Neural progenitor cell (in vitro differentiated cells): Measurements from ENCODE around the gene RHOF. TPM values are rescaled to one million over a fixed set of nuclear protein-coding genes. Genes with fewer than 3 reads are reported as not detected.

Experiments
- DNase-seq: peaks from one replicate; pipeline ENCODE4 v3.0.0-alpha.2; 2016; ENCODE audit warnings: low spot score
- H2AFZ ChIP-seq: fragments of 200-600 bp; sonication (generic); replicated peaks from 2 replicates; pipeline ENCODE4 v1.6.1; 2016; ENCODE audit warnings: antibody characterized with exemption
- H3F3A ChIP-seq: fragments of 200-600 bp; sonication (generic); 2 replicates; pipeline ENCODE4 v1.6.1; 2016; ENCODE audit warnings: antibody characterized with exemption, low read depth
- H3K27ac ChIP-seq: fragments of 200-600 bp; sonication (generic); 2 replicates; pipeline ENCODE4 v1.5.1; 2016; ENCODE audit warnings: mild to moderate bottlenecking
- H3K27me3 ChIP-seq: fragments of 200-600 bp; sonication (generic); 2 replicates; pipeline ENCODE4 v1.6.1; 2016; ENCODE audit warnings: mild to moderate bottlenecking, moderate library complexity
- H3K36me3 ChIP-seq: fragments of 200-600 bp; sonication (generic); 2 replicates; pipeline ENCODE4 v1.5.1; 2016
- H3K4me1 ChIP-seq: fragments of 200-600 bp; sonication (generic); 2 replicates; pipeline ENCODE4 v1.6.1; 2016; ENCODE audit warnings: mixed run types
- H3K4me2 ChIP-seq: fragments of 200-600 bp; sonication (generic); 2 replicates; pipeline ENCODE4 v1.6.1; 2016
- H3K4me3 ChIP-seq: fragments of 200-600 bp; sonication (generic); 2 replicates; pipeline ENCODE4 v1.5.1; 2016
- H3K79me2 ChIP-seq: fragments of 200-600 bp; sonication (generic); 2 replicates; pipeline ENCODE4 v1.6.1; 2016; ENCODE audit warnings: low read depth
- H3K9ac ChIP-seq: fragments of 200-600 bp; sonication (generic); 2 replicates; pipeline ENCODE4 v1.6.1; 2016
- H3K9me3 ChIP-seq: fragments of 200-600 bp; sonication (generic); 2 replicates; pipeline ENCODE4 v1.5.1; 2016; ENCODE audit warnings: low read depth
- H4K20me1 ChIP-seq: fragments of 200-600 bp; sonication (generic); 2 replicates; pipeline ENCODE4 v1.6.1; 2016; ENCODE audit warnings: low read depth
- H3K27ac Mint-ChIP-seq: 3 replicates; pipeline ENCODE4 v1.8.0; 2021; ENCODE audit warnings: mixed read lengths
- H3K27me3 Mint-ChIP-seq: 2 replicates; pipeline ENCODE4 v1.8.0; 2022; ENCODE audit warnings: low read depth, mild to moderate bottlenecking, inconsistent platforms, moderate library complexity, mixed read lengths; ENCODE audit not compliant: insufficient read depth
- H3K36me3 Mint-ChIP-seq: 3 replicates; pipeline ENCODE4 v1.8.0; 2021; ENCODE audit warnings: mixed read lengths
- H3K4me1 Mint-ChIP-seq: 3 replicates; pipeline ENCODE4 v1.8.0; 2021; ENCODE audit warnings: mixed read lengths
- H3K4me3 Mint-ChIP-seq: 3 replicates; pipeline ENCODE4 v1.8.0; 2021; ENCODE audit warnings: mild to moderate bottlenecking, moderate library complexity, mixed read lengths
- H3K9me3 Mint-ChIP-seq: 3 replicates; pipeline ENCODE4 v1.8.0; 2020; ENCODE audit warnings: mixed read lengths
- CTCF ChIP-seq: fragments of 200-600 bp; sonication (generic); IDR thresholded peaks from 2 replicates; pipeline ENCODE4 v1.5.1; 2017; ENCODE audit warnings: antibody characterized with exemption, mild to moderate bottlenecking
- EZH2 ChIP-seq: fragments of 200-600 bp; sonication (generic); IDR thresholded peaks from 2 replicates; pipeline ENCODE4 v1.6.1; 2017; ENCODE audit warnings: antibody characterized with exemption, mild to moderate bottlenecking, moderate library complexity
- EZH2phosphoT487 ChIP-seq: fragments of 200-600 bp; sonication (generic); IDR thresholded peaks from 2 replicates; pipeline ENCODE4 v1.6.1; 2017; ENCODE audit warnings: antibody characterized with exemption
- total RNA-seq: library from RNA; depleted of rRNA; stranded (reverse); fragments of >200 nt; gene quantifications from 2 replicates; pipeline ENCODE4 v1.2.3, GENCODE V29; 2015; ENCODE audit warnings: low replicate concordance

RHOF gene
- total RNA-seq, 1 donor from 2014 or later, result 20.1 TPM

- H3K4me3 ChIP-seq, result peak overlapping the region; percentile 84
- peak; percentile 50 for DNase-seq
- Mint-ChIP-seq H3K36me3 (peaks cover 17% of the 10 kb centered on the region), H3K27ac (peak overlapping the region; percentile 98), H3K9me3 (no peaks in the 10 kb centered on the region), H3K27me3 (peaks cover 8% of the 10 kb centered on the region), H3K4me1 (peaks cover 25% of the 10 kb centered on the region), H3K4me3 (peak overlapping the region; percentile 97)
- no peak overlapping the region for H3K27ac ChIP-seq
- H3K9me3 ChIP-seq, result no peaks in the 10 kb centered on the region
- no peak for TF ChIP-seq CTCF
- no peak for TF ChIP-seq EZH2phosphoT487
- no peak for TF ChIP-seq EZH2
- H3K36me3 ChIP-seq, result no peaks in the 10 kb centered on the region
- H3K79me2 ChIP-seq, result peaks cover 90% of the 10 kb centered on the region
- peaks cover 43% of the 10 kb centered on the region for H4K20me1 ChIP-seq
- no peaks in the 10 kb centered on the region for H3K27me3 ChIP-seq
- H3F3A ChIP-seq, result peaks cover 43% of the 10 kb centered on the region
- peaks cover 16% of the 10 kb centered on the region for H3K4me1 ChIP-seq
- H3K9ac ChIP-seq, result peak overlapping the region; percentile 8
- H2AFZ ChIP-seq, result no peak overlapping the region
- H3K4me2 ChIP-seq, result peak overlapping the region; percentile 98
These were observed 11.1 kb upstream of the RHOF start for GRCh38 chr12:121804417-121805111.

GRCh38 chr12:121803861-121804416, 10.5 kb upstream of the RHOF start, which contains the start of gene SETD1B:
SETD1B (plus strand) TSS chr12:121804009; CDS start chr12:121804738, 729 bp downstream.
- Mint-ChIP-seq H3K4me1 (peaks cover 29% of the 10 kb centered on the region), H3K4me3 (peak within 1 kb of the TSS; percentile 97), H3K27ac (peak within 1 kb of the TSS; percentile 100), H3K27me3 (peaks cover 12% of the 10 kb centered on the region), H3K9me3 (no peaks in the 10 kb centered on the region), H3K36me3 (peaks cover 14% of the 10 kb centered on the region)
- DNase-seq, result peak; percentile 72
- peaks cover 89% of the 10 kb centered on the region for H3K79me2 ChIP-seq
- no peaks in the 10 kb centered on the region for H3K27me3 ChIP-seq
- H3K36me3 ChIP-seq, result no peaks in the 10 kb centered on the region
- H3K4me3 ChIP-seq, result peak within 1 kb of the TSS; percentile 84
- H3K4me2 ChIP-seq, result peak within 1 kb of the TSS; percentile 99
- H3K4me1 ChIP-seq, result peaks cover 21% of the 10 kb centered on the region
- no peaks in the 10 kb centered on the region for H3K9me3 ChIP-seq
- peaks cover 49% of the 10 kb centered on the region for H3F3A ChIP-seq
- no peak within 1 kb of the TSS for H2AFZ ChIP-seq
- peak within 1 kb of the TSS; percentile 96 for H3K27ac ChIP-seq
- TF ChIP-seq EZH2phosphoT487, result no peak
- TF ChIP-seq EZH2, result no peak
- TF ChIP-seq CTCF, result no peak
- peak within 1 kb of the TSS; percentile 47 for H3K9ac ChIP-seq
- H4K20me1 ChIP-seq, result peaks cover 45% of the 10 kb centered on the region

- Histone ChIP-seq H3K9ac (peak overlapping the region; percentile 84), H3K4me3 (peak overlapping the region; percentile 84), H3K36me3 (no peaks in the 10 kb centered on the region), H3F3A (peaks cover 57% of the 10 kb centered on the region), H3K9me3 (no peaks in the 10 kb centered on the region), H3K4me2 (peak overlapping the region; percentile 99), H3K4me1 (peaks cover 29% of the 10 kb centered on the region), H2AFZ (no peak overlapping the region), H3K27me3 (no peaks in the 10 kb centered on the region), H3K79me2 (peaks cover 89% of the 10 kb centered on the region), H4K20me1 (peaks cover 54% of the 10 kb centered on the region), H3K27ac (peak overlapping the region; percentile 96)
- Mint-ChIP-seq H3K27ac (peak overlapping the region; percentile 100), H3K4me3 (peak overlapping the region; percentile 92), H3K4me1 (peaks cover 38% of the 10 kb centered on the region), H3K27me3 (peaks cover 15% of the 10 kb centered on the region), H3K9me3 (no peaks in the 10 kb centered on the region), H3K36me3 (peaks cover 14% of the 10 kb centered on the region)
- TF ChIP-seq EZH2phosphoT487 (no peak), CTCF (no peak), EZH2 (no peak)
- DNase-seq, result peak; percentile 95
These were observed 9.6 kb upstream of the RHOF start for GRCh38 chr12:121802843-121803698.
